ENCODE measurements around the gene ZMYND12.

The ZMYND12 gene

DNA sequence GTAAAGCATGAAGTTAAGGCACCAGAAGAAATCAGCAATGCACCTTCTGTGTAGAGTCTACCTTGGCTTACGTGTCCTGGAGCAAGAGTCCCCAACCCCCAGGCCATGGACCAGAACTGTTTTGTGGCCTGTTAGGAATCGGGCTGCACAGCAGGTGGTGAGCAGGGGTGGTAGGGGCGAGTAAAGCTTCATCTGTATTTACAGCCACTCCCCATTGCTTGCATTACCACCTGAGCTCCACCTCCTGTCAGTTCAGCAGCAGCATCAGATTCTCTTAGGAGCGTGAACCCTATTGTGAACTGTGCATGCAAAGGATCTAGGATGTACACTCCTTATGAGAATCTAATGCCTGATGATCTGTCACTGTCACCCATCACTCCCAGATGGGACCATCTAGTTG lies 21.5 kb downstream of the ZMYND12 start:
- no peak for DNase-seq

DNA sequence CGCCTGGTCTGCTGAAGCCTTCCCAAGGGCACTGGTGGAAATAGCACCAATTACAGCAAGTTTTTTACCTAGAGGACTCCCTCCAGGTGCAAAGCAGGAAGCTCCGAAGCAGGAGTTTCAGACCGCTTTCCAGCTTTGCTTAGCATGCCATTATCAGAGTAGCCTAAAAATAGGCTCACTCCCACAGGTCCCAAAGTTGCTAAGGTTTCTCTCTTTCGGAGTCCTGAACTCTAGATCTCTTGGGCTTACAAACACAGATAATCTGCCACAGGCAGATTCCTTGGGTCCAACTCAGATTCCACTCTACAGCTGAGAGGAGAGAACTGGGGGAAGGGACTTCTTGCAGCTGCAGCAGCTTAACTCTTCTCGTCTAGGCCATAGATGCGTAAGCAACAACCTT lies 22.5 kb downstream of the ZMYND12 start:
- no peak for DNase-seq

DNA sequence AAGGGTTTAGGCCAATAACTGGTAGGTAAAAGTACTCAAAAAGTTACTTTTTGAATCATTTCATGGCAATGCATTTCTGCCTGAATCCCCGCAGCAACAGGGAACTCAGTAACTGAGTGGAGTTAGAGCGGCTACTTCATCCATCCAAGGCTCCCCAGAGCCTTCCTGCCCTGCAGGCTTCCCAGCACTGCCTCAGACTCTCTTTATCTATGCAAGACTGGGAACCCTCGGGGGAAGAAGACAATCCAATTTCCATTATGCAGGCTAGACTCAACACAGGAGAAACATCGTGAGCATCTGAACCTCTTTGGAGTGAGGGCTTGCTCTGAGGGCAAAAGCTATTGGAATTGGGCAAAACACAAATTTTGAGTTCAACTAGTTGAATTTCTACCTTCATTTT lies 23.1 kb downstream of the ZMYND12 start:
- no peak for DNase-seq

DNA sequence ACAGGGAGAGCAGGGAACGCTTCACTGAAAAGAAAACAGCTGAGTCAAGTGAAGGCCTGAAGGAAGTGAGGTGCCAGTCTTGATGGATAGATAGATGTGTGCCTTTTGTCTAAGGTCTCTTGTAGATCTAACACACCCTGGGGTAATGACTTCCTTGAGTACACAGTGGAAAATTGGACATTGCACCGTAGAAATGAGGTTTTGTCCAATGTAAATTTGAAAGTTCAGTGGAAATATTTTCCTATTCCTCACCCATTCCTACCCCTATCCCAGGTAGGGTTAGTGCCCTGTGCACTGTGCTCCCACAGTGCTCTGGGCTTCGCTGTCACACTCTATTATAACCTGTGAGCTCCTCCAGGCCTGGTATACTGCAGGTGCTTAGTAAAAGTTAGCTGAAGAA lies 24.3 kb downstream of the ZMYND12 start:
- DNase-seq, result no peak

DNA sequence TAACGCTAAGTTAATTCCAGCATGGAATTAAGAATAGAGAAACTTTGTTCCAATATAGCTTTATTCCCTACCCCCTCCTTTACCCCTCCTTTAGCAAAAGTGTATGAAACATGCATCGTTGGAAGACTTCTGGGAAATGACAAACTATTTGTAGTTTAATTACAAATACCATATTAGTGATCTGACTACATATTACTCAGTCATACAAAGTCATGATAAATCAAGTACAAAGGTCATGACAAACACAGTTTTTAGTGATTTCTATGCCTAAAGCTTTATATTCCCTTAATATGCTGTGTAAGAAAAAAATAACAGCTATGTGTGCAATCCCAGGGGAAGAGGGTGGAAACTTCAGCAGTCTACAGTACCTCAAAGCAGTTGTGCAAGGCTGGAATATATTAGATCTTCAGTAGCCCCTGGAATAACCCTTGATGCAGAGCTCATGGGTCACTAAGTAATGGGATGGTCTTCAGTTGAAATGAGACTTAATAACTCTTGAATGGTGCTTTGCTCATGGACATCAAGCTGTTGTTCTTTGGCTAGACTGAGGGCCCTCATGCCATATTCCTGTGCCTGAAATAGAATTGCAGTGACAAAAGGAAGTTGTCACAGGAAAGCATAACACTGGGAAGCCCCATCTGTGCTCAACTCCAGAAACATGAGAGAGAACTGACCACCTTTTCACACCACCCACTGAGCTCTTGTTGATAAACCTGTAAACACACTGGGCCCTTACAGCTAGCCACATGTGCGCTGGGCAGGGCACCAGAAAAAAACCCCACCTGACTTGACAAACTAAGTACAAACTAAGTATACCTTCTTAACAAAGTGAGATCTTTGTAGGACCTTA lies 25.3 kb downstream of the ZMYND12 start:
- DNase-seq, result no peak

DNA sequence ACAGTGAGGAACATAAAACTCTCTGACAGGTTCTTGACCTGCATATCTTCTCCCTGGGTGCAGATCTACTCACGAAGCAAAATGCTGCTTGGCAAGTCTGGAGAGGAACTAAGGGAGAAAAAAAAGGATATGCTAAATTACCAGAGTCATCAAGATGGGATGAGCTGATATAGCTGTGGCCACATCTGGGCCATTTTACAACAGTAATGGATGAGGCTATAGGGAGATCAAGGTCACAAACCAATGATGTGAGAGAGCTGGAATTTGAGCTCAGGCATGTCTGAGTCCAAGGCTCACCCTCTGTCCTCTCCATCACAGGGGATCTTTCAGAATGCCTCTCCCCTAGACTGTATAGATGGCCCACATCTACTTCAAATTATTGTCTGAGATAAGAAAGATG lies 26.2 kb downstream of the ZMYND12 start:
- DNase-seq, result no peak

DNA sequence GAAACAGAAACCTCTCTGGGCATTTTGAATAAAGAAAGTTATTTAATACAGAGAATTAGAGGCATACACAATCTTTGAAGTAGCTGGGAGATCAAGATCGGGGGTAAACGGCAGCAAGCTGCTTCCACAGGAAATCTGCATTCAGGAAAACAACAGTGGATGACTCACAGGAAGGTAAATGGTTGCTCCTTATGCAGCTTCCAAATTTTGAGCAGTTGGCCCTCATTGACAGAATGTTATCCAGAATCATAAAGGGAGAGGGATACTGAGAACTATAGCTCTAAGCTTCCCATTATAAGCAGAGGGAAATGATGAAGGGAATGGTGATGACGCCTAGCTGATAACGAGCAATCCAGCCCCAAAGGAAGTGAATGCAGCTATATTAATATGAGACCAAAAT lies 28.6 kb downstream of the ZMYND12 start:
- no peak for DNase-seq

DNA sequence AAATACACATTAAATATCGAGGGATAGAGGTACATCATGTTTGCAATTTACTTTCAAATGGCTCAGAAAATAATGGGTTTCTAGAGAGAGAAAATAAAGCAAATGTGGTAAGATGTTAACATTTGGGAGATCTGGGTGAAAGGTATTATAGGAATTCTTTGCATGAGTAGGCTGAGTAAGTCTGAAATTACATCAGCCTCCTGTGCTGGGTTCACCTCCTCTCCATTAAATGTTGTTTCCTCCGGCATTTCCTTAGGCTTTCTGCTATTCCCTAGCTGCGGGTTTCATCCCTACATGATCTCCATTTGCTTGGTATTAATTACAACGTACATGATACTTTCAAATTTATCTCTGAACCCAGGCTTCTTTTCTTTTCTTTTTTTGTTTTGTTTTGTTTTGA lies 31.6 kb downstream of the ZMYND12 start:
- no peak for DNase-seq

DNA sequence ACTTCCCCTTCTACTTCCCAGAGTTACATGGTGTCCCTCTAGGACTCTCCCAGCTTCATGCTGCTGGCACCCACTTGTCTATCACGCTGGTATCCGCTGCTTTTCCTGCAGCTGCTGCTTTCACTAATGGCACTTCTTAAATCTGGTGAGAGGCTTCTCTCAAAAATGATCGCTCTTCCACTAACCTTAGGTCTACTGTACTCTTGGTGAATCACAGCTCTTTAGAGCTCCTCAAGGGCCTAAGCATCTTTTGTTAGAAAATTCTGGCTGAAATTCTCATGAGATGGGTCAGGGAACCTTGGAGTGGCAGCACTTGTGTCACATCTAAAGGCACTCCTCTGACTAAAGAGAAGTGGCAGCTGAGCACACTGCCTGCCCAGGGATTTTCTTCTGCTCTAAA lies 32.1 kb downstream of the ZMYND12 start:
- DNase-seq, result no peak

DNA sequence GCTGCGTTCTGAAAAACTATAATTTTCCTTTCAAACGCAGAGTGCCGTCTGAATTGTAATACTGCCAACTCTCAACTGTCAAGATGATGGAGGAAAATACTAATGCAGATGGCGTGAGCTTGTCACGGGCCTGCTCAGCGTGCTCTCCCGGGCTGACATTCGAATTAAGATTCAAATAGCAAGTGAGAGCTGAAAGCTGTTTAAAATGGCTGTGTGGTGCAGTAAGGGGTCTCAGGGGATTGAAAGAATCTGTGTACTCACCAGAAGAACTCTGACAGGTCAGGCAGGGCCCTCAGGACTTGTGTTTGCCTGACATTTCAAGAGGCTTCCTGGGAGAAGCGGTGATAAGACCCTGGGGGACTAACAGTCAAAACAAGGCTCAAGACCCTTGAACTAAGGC lies 33.1 kb downstream of the ZMYND12 start:
- no peak for DNase-seq

DNA sequence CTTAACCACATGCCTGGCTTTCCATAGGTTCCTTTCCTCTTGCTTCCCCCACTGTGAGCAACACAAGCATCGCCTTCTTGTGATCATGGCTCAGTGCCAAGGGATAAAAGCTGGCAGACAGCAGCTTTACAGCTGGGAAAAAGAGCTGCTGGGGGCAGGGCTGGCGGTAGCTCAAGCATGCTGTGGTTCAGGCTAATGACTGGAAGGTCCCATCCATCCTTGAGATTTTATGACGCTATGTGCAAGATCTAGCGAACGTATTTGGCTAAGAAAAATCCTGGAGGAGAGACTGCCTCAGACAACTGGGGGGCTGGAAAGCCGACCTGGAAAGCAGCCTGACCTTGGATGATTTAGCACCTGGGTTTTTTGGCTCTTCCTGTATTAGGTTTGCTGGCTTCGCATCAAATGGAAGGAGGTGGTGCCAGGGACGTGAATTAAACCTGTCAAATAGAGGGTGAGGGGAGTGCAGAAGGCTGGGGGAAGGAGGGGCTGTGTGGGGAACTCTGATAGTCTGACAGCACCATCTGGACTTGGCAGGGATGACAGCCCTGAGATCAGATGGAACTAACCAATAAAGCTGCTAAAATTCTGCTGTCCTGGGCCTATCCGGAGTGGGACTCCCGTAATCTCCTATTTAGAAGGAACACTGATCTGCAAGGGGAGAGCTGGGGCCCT lies 34.8 kb downstream of the ZMYND12 start:
- no peak for DNase-seq

DNA sequence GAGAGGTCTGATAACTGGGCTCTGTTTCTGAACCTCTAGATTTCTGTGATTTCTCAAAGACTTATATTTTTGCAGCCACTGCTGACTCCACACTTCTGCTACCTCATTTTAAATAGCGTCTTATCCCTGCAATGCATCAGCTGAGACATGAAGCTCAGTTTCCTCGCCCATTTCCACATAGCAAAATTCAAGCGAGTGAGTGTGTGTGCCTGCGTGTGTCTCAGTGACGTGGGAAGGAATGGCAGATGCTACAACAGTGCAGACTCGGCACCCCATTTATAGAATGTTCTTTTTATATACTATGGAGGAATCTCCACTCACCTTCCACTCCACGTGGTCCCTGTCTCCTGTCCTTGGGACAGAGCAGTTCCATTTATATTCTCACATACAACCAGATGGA lies 35.7 kb downstream of the ZMYND12 start:
- no peak for DNase-seq

DNA sequence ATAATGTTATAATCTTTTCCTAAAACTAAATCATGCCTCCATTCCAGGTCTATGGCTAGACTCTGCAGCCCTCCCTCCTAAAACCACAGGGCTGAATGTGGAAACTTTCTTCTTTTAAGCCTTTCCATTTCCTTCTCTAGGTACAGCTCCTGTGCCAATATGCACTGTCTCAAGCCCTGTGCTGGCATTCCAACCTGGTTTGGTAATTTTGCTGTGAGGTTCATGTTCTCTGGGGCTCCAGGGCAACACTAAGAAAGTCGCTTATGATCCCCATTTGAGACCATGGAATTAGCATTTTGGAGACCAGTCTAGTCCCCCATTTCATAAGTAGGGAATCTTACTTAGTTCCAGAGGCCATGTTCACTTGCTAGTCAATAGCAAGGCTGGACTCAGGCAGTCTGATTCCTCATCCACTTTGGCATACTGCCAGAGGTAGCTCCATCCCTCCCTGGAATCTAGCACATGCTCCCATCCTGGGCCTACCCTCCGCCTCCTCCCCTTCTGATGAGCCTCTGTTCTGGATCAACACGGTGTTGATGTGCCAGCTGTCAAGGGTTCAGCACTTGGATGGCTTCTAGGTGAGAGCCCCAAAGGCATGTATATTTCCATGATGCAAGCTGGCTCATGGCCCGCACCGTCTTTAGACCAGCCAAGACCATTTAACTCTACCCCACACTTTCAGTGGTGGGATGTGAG lies 36.5 kb downstream of the ZMYND12 start:
- no peak for DNase-seq

DNA sequence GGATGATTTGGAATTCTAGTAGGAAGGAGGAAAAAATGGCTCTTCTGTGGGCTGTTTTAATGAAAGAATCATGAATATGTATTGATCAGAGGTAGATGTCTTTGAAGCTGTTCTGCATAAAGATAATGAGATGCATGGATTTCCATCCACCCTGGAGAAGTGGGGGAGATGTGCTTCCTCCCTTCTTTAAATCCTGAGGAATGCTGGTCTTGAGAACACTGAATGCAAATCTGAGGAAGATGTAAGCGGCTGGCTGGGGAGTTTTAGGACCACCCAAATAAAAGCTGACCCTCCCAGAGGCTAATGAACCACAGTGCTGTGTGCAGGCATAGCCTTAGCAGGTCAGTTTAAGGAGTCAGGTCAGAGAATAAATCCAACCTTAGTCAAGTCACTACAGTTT lies 37.3 kb downstream of the ZMYND12 start:
- no peak for DNase-seq

DNA sequence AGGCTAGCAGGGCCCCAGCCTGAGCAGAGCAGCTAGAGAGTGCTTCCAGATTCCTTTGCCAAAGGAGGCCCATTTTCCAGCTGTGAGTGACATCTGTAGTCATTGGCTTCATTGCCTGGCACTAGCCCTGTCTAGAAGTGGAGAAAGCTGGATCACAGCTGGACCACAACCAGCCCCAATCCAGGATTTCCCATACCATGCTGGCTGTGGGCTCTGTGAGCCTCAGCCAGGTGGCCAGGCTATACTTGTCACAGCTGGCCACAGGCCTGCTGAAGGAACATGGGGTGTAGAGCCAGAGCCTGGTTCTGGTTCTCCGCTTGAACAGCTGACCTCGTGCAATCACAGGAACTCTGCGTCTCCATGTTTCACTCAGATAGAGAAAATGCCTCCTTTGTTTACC lies 38.7 kb downstream of the ZMYND12 start:
- no peak for DNase-seq

DNA sequence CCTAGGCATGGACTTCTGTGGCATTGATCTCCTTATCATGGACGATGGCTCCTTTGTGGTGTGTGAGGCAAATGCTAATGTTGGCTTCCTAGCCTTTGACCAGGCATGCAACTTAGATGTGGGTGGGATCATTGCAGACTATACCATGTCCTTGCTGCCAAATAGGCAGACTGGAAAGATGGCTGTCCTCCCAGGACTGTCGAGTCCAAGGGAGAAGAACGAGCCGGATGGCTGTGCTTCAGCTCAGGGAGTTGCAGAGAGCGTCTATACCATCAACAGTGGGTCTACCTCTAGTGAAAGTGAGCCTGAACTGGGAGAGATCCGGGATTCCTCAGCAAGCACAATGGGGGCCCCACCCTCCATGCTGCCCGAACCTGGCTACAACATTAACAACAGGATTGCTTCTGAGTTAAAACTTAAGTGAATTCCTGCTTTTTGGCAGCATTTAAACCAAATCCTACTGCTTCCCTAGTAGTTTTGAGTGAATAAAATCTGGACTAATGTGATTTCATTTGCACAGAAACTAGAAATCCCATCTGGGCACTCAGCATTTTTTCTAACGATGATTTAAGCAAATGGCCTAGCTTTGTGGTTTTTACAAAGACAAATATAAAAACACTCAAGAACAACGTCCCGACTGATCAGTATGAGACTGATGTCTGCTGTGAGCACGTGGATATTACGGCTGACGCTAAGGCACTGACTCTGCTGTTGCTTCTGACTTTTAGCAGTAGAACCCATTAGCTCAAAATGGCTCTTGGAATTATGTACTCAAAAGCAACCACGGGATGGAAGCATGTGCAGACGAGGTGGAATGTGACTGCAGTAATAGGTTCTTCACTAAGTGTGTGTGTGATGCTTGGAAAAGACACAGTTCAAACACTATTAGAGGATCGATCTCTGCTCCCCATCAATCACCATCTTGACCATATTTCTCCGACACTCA lies 41.0 kb downstream of the ZMYND12 start:
- DNase-seq, result no peak

DNA sequence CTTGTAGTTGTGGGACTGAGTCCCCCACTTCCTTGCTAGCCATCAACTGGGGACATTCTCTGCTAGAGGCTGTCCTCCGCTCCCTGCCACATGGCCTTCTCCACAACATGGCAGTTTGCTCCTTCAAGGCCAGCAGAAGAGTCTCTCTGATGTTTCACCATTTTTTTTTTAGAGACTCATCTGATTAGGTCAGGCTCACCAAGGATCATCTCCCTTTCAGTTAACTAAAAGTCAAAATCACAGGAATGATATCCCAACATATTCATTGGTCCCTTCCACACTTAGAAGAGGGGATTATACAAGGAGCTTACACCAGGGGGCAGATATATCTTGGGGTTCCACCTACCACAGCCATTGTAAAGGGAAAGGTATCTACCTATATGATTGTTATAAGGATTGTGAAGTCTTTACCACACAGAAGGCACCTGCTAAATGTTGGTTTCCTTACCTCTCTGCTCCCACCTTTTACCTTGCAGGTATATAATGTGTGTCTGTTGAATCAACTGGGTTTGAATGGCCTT lies 51.9 kb downstream of the ZMYND12 start:
- DNase-seq, result no peak

DNA sequence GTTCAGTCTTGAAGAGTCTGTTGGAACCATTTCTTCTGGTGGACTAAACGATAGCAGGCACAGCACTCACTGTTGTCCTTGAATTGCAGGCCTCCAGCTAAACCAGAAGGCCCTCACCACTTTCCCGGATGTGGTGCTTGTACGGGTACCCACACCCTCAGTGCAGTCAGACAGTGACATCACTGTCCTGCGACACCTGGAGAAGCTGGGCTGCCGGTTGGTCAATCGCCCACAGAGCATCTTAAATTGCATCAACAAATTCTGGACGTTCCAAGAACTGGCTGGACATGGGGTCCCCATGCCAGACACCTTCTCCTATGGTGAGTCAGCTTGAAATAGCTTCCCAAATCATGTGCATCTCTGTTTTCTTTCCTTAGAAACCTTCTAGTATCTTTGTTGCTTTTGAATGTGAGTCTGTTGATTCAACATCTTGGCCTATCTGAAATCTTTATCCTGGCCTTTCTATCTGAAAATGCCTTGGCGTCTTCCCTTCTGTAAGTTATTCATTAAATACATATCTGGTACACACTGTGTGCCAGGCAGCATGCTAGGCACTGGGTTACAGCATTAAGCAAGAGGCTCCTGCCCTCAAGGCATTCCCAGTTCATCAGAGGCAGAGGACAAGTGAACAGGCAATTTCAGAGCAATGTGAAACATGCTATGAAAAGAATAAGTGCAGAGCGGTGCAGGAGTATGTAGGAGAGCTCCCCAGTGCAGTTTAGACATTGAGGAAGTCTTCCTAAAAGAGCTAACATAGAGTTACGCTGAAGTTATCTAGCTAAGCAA lies 56.3 kb downstream of the ZMYND12 start:
- DNase-seq, result no peak

DNA sequence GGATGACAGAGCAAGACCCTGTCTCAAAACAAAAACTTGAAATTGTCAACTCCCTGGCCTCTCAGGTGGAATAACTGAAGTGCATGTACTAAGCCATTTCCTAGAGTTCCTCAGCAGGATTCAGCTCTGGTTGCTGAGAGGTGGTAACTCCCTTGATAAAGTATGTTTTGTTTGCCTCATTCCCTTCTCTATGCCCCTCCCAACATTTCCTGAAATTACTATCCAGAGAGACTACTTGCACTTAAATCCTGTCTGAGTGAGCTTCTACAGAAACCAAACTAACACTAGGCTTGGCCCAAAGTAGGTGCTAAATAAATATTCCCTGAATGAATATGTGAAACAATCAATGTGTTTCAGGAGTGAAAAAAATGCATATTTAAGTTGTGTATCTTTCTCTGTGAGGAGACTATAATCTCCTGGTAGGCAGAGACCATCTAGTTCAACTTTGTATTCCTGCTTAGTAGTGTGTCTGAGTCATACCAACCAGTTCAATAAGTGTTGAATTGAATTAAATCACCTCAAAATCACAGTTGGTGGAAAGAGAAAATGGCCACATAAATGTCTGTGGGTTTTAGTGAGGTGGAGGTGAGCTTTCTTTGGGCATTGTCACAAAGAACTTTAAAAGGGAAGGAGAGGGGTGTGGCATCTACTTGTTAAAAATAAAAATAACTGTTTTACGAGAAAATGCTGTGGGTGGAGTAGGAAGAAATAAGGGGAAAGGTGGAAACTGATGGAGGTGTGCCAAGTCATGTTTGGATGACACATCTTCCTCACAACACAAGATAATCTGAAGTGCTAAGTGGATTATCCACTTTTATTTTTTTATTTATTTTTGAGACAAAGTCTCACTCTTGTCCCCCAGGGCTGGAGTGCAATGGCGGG lies 62.6 kb downstream of the ZMYND12 start:
- DNase-seq, result no peak

DNA sequence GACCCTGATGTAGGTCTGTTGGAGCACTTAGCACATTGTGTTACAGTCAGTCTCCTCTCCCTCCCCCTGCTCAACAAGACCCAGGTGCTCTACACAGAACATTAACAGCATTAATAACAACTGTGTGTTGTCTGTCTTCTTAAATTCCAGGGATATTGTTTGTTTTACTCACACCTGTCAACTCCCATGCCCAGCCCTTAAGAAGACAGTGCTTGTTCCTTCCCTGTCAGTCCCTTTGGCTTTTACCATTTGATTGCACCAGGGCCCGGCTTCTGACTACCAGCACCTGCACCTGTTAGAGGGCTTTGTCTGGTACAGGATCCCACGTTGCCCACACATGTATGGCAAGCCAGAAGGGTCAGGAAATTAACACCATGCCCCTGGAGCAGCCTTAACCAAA lies 63.6 kb downstream of the ZMYND12 start:
- DNase-seq, result no peak

DNA sequence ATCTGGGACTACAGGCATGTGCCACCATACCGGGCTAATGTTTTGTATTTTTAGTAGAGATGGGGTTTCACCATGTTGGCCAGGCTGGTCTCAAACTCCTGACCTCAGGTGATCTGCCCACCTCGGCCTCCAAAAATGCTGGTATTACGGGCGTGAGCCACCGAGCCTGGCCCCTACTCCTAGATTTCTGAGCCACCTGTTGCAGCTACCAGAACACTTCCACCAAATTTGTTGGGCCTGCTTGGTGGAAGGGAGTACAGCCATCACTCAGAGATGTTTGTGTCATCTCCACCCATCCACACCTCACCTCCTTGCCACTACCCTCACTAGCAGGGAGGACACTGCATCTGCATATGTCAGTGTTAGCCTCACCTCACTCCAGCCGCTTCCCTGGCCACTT lies 69.8 kb downstream of the ZMYND12 start:
- no peak for DNase-seq

Measured in GF-D8 (cell line).